GM18870 (cell line): Measurements from ENCODE around the gene CLIC2.
"Not testable (repeated sequence)": the region's sequence is repeated elsewhere in the genome, so short reads cannot be mapped to it uniquely, and the experiment has no call there.

Source experiments
- ATAC-seq: cut with Tn5 transposase; IDR thresholded peaks from one replicate; pipeline ENCODE4 v1.9.1; 2021; ENCODE audit warnings: moderate library complexity; ENCODE audit not compliant: unreplicated experiment

Gene CLIC2

DNA sequence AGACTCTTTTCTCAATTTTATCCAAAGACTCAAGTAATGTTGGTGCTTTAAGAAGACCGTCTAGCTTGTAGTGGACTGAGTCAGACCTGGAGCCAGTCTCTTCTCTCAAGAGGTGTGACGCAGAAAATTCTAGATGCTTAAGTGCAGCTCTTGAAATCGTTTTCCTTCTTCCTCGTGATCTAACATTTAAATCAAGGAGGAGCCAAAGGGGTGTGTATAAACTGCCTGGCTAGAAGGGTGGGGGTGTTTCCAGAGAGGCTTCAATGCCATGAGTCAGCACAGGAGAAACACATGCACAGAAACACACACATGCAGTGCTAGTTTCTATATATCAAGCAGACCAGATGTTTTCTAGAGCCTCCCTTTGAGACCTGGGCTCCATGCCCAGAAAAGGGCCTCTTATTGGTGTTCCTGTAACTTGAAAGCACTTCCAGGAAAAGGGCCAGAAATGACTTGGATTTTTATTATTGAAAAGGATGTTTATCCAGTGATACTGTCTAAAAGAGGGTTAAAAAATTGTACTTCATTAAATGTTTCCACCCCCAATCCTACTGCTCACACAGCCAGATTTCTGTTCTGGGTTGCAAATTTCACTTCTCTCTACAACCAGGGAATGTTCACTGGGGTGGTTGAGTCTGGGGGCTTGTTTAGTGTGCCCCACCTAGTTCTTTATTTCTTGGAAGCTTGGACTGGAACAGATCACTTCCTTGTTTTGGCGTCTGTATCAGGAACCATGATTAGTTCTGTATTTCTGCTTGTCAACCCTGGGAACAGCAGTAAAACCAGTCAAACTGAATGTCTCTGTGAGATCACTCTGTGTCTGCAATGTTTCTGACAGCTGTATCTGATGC is at the start of gene CLIC2:
Gene CLIC2, minus strand, starts transcription at position 129 of the 851 bp plus-strand sequence. CDS start 187 bp downstream, outside the sequence.
- peak; percentile 66 for ATAC-seq

DNA sequence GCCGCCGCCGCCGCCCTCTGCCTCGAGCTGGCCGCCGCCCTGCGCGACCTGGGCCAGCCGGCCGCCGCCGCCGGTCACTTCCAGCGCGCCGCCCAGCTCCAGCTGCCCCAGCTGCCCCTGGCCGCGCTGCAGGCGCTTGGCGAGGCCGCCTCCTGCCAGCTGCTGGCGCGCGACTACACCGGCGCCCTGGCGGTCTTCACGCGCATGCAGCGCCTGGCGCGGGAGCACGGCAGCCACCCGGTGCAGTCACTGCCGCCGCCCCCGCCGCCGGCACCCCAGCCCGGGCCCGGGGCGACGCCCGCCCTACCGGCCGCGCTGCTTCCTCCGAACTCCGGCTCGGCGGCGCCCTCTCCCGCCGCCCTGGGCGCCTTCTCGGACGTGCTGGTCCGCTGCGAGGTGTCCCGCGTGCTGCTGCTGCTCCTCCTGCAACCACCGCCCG is 48.1 kb upstream of the CLIC2 start:
- ATAC-seq, result not testable (repeated sequence)

DNA sequence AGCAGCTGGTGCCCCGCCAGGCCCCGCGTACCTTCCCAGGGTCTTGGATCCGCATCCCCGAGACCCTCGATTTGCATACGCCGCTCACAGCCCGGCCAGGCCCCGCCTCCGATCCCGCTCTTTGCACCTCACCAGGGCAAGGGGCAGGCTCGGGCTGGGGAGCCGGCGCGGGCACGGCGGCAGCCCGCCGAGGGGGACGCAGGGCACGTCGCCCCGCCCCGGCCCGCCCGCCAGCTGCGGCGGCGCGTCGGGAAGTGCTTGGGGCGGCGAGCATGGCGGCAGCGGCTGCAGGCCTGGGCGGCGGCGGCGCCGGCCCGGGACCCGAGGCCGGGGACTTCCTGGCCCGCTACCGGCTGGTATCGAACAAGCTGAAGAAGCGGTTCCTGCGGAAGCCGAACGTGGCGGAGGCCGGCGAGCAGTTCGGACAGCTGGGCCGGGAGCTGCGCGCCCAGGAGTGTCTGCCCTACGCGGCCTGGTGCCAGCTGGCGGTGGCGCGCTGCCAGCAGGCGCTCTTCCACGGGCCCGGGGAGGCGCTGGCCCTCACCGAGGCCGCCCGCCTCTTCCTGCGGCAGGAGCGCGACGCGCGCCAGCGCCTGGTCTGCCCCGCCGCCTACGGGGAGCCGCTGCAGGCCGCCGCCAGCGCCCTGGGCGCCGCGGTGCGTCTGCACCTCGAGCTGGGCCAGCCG is 47.6 kb upstream of the CLIC2 start, which contains the start of gene F8A2:
Gene F8A2, plus strand, starts transcription at position 253 of the 686 bp plus-strand sequence. Its CDS starts 20 bp downstream, at position 273.
- ATAC-seq, result peak; percentile 65

DNA sequence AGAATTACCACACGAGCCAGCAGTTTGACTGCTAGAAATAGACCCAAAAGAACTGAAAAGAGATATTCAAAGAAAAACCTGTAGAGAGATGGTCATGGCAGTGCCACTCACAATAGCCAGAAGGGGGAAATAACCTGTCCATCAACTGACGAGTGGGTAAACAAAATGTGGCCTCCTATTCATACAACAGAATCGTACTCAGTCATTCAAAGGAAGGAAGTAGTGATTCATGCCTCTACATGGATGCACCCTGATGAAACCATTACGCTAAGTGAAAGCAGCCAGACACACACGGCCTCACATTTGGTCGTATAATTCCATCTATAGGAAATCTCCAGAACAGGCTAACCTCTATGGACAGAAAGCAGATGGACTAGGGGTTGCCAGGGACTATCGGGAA is 45.4 kb upstream of the CLIC2 start:
- ATAC-seq, result not testable (repeated sequence)

GRCh38 chrX:155373777-155374458 is 39.5 kb upstream of the CLIC2 start:
- peak; percentile 52 for ATAC-seq

GRCh38 chrX:155363712-155364111 is 29.3 kb upstream of the CLIC2 start:
- ATAC-seq, result not testable (repeated sequence)

GRCh38 chrX:155349448-155349847 is 15.0 kb upstream of the CLIC2 start:
- ATAC-seq, result not testable (repeated sequence)

DNA sequence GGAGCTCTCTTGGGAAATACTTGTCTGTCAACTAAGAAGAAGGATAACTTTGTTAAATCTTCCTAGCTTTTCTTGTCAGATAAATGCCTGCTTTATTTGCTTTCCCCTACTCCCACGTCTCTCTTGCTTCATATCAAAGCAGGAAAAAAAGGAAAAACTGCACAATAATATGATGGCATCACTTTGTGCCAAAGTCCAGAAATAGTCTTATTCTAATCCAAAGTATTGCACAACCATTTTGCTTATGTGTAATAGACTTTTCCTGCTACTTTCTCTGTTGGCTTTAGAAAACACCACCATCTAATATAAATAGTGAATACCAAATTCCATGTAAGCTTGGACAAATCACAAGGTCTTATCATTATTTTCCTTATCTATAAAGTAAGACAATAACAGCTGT is 11.3 kb upstream of the CLIC2 start:
- ATAC-seq, result not testable (repeated sequence)

DNA sequence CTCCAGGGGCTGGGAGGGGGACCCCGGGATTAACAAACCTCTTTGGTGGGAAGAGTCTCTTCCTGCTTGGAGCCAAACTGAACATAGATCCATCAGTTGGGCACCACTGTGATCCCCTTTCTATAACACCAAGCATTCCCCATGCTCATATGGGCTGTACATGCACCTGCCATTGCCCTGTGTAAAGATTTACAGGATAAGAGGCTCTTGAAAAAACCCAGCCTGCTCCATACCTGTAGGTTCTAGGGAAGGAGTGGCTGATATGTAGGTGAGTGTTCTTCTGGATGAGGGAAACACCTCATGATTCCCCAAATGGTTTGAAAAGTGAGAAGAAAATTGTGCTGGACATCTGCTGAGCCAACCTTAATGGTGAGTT is 911 bp upstream of the CLIC2 start:
- ATAC-seq, result not testable (repeated sequence)

GRCh38 chrX:155333544-155334100 is 792 bp downstream of the CLIC2 start:
- no peak for ATAC-seq

DNA sequence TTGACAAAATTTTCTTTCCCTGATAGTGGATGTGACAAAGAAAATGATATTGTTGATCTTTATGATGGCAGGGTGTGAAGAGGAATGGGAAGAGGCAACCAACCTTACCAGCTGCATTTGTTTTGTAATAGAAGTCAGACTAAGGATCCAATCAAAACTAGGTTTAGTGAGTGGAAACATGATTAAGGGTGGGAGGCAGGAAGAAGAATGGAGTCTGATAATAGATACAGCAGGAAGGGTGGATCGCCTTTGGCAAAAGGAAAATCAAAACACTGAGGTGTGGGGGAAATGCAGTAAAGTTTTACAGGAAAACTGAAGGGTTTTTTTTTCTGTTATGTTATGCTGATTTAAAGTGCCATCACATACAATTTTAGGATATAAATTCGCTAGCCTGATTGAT is 3.4 kb downstream of the CLIC2 start:
- no peak for ATAC-seq

- no peak for ATAC-seq
These were observed 5.1 kb downstream of the CLIC2 start for GRCh38 chrX:155329293-155329692.

- ATAC-seq, result no peak
These were observed 7.8 kb downstream of the CLIC2 start for GRCh38 chrX:155326610-155327009.

GRCh38 chrX:155314260-155314659 is 20.2 kb downstream of the CLIC2 start:
- ATAC-seq, result no peak

GRCh38 chrX:155313766-155314165 is 20.6 kb downstream of the CLIC2 start:
- ATAC-seq, result no peak

GRCh38 chrX:155293771-155294170 is 40.6 kb downstream of the CLIC2 start:
- no peak for ATAC-seq

DNA sequence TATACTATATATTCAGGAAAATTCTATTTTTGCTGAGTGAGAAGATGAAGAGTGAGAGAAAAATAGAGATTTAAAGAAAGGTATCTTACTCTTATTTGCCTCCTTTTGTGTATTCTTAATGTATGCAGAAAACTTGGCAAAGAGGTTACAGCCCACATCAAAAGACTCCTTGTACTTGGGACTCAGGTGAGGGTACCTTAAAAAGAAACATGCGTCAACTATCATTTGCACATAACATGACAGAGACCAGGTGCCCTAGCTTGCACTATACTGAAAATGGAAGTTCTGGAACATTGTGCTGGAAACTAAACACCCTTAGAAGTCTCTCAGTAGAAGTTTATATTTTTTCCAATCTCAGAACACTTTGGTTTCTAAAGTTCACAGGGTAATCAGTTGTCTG is 54.5 kb downstream of the CLIC2 start:
- no peak for ATAC-seq

DNA sequence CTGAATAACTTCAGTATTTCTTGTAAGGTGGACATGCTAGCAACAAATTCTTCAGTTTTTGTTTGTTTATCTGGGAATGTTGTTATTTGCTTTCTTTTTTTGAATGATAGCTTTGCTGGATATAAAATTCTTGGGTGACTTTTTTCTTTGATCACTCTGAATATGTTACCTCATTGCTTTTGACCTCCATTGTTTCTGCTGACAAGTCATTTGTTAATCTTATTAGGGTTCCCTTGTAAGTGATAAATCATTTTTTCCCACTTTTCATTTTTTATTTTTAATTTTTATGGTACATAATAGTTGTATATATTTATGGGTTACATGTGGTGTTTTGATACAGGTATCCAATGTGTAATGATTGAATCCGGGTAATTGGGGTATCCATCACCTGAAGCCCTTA is 63.4 kb downstream of the CLIC2 start:
- no peak for ATAC-seq

DNA sequence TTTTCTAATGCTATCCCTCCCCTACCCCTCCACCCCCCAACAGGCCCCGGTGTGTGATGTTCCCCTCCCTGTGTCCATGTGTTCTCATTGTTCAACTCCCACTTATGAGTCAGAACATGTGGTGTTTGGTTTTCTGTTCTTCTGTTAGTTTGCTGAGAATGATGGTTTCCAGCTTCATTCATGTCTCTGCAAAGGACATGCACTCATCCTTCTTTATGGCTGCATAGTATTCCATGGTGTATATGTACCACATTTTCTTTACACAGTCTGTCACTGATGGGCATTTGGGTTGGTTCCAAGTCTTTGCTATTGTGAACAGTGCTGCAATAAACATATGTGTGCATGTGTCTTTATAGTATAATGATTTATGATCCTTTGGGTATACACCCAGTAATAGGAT is 66.4 kb downstream of the CLIC2 start:
- not testable (repeated sequence) for ATAC-seq

DNA sequence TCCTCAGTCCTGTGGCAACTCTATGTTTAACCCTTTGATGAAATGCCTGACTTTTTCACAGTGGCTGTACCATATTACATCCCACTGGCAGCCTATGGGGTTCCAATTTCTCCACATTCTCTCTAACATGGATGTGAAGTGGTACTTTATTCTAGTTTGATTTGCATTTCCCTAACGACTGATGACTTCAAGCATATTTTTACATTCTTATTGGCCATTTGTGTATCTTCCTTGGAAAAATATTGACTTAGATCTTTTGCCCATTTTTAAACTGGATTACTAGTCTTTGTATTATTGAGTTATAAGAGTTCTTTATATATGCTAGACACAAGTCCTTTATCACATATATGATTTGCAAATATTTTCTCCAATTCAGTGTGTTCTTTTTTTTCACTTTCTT is 68.0 kb downstream of the CLIC2 start:
- ATAC-seq, result no peak
